ENCODE measurements around the gene MBD5.
"Not testable (repeated sequence)": the region's sequence is repeated elsewhere in the genome, so short reads cannot be mapped to it uniquely, and the experiment has no call there.

Gene MBD5

GRCh38 chr2:148527488-148528340 is 506.8 kb downstream of the MBD5 start:
- no peak for DNase-seq

GRCh38 chr2:148528356-148529064 is 507.6 kb downstream of the MBD5 start:
- no peak for DNase-seq

- DNase-seq: no peak
Measured at GRCh38 chr2:148529745-148530144, 508.9 kb downstream of the MBD5 start.

GRCh38 chr2:148530350-148530749 is 509.5 kb downstream of the MBD5 start:
- no peak for DNase-seq

- DNase-seq: no peak
Measured at GRCh38 chr2:148531235-148531634, 510.3 kb downstream of the MBD5 start.

GRCh38 chr2:148531669-148532428 is 511.0 kb downstream of the MBD5 start:
- DNase-seq: no peak

- no peak for DNase-seq
Measured at GRCh38 chr2:148533004-148533403, 512.1 kb downstream of the MBD5 start.

GRCh38 chr2:148533685-148534084 is 512.8 kb downstream of the MBD5 start:
- no peak for DNase-seq

GRCh38 chr2:148534416-148535204 is 513.7 kb downstream of the MBD5 start:
- DNase-seq: no peak

GRCh38 chr2:148538375-148538774 is 517.5 kb downstream of the MBD5 start:
- DNase-seq: no peak

- no peak for DNase-seq
Measured at GRCh38 chr2:148540022-148540421, 519.1 kb downstream of the MBD5 start.

- no peak for DNase-seq
Measured at GRCh38 chr2:148541792-148542191, 520.9 kb downstream of the MBD5 start.

- no peak for DNase-seq
Measured at GRCh38 chr2:148542614-148543013, 521.7 kb downstream of the MBD5 start.

GRCh38 chr2:148543088-148543540 is 522.2 kb downstream of the MBD5 start:
- DNase-seq: not testable (repeated sequence)

- no peak for DNase-seq
Measured at GRCh38 chr2:148545390-148546256, 524.7 kb downstream of the MBD5 start.

- DNase-seq: no peak
Measured at GRCh38 chr2:148546270-148546669, 525.4 kb downstream of the MBD5 start.

- no peak for DNase-seq
Measured at GRCh38 chr2:148548716-148549400, 528.0 kb downstream of the MBD5 start.

GRCh38 chr2:148552675-148553331 is 531.9 kb downstream of the MBD5 start:
- DNase-seq: peak; percentile 19 to 21

GRCh38 chr2:148553332-148553887 is 532.5 kb downstream of the MBD5 start:
- DNase-seq: no peak

All from NCI-H187 (cell line).